HUDEP-2 (cell line): ENCODE data around the gene SDK2.
A peak's percentile ranks its signal among the peaks of the same experiment; 100 is the strongest.

Source experiments
- DNase-seq, 76 experiments: peaks; one replicate each; lab custom pipeline; 2025; ENCODE audit not compliant: unreplicated experiment in 76 of 76; lab: John Stamatoyannopoulos, UW

Gene SDK2

DNA sequence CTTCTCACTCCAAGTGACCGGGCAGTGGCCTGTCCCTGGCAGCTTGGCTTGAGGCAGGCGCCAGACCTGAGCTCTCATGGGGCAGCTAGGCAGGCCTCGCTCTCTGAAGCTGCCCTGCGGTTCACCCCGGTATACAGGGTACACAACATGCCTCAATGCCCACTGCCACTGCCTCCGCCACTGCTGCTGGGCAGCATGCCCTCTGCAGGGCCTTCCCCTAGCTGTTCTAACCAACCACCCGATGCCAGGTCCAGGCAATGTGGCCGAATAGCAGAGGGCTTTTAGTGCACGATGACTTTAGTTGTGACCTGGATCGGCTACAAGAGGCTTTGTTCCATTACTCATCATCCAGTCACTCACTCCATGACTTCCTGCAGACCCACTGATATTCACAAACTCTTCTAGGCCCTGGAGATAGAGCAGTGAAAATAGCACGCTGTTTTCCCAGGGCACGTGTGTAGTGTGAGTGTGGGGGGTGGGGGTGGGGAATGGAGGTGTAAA, 352.2 kb downstream of the SDK2 start:
- DNase-seq: peak in 1 of 76 experiments; percentile 13

- DNase-seq: peak in 73 of 76 experiments; percentile 25 to 92 (median 66)
Observed at GRCh38 chr17:73291260-73291801, 352.9 kb downstream of the SDK2 start.

DNA sequence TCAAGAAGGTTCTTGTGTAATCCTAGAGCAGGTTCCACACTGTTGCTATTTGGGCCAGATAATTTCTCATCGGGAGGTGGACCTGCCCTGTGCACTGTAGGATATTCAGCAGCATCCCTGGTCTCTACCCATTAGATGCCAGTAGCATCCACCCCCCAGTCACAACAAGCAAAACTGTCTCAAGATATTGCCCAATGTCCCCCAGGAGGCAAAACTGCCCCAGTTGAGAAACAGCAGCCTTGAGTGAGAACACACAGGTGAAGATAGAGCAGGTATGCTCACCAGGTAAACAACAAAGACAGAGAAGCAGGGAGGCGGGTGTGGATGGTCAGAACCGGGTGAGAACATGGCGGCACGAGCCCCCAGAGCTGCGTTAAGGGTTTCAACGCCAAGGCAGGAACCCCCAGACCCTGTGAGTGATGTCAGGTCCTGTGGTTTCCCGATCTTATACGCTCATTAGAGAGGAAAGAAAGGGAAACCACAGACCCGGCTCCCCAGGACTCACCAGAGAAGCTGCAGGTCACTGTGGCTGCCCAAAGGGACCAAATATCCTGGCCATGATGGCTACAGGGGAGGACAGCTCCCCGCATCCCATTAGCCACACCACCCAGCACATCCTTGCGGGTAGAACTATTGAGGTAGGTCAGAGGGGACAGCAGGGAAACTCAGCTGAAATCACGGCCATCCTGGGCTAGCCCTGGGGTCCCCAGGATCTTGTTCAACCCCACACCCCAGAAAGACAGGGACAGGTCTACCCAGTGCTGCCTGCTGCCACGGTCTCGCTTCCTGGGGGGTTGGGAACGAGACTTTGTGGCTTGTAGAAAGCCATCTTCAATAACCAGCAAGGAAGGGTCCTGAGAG, 353.6 kb downstream of the SDK2 start:
- no peak for DNase-seq

DNA sequence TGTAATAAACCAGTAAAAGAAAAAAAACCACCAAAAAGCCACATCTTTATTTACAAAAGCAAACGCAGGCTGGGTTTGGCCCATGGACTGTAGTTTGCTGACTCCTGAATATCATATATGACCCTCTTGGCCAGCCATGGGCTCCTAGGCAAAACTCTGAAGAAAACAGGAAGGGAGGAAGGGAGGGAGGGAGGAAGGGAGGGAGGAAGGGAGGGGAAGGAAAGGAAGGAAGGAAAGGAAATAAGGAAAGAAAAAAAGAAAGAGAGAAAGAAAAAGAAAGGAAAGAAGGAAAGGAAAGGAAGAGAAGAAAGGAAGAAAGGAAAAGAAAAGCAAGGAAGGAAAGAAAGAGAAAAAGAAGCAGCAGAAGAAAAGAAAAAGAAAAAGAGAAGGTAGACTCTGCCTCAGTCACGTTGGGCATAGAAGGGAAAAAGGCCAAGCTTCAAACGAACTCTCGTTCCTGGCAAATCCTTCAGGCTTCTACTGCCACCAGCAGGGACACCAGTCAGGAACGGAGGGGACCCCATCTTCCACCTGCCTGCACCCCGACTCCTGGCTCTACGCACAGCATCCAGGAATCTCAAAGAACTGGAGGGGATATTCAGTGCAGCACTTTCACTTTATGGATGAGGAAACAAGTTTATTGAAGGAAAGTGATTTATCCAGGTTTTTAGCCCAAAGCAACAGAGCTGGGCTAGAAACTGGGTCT, 354.5 kb downstream of the SDK2 start:
- no peak for DNase-seq

- DNase-seq: peak in 24 of 76 experiments; percentile 6 to 41 (median 19)
Observed at GRCh38 chr17:73288534-73289302, 355.5 kb downstream of the SDK2 start.

- no peak for DNase-seq
Observed at GRCh38 chr17:73286863-73287296, 357.4 kb downstream of the SDK2 start.

DNA sequence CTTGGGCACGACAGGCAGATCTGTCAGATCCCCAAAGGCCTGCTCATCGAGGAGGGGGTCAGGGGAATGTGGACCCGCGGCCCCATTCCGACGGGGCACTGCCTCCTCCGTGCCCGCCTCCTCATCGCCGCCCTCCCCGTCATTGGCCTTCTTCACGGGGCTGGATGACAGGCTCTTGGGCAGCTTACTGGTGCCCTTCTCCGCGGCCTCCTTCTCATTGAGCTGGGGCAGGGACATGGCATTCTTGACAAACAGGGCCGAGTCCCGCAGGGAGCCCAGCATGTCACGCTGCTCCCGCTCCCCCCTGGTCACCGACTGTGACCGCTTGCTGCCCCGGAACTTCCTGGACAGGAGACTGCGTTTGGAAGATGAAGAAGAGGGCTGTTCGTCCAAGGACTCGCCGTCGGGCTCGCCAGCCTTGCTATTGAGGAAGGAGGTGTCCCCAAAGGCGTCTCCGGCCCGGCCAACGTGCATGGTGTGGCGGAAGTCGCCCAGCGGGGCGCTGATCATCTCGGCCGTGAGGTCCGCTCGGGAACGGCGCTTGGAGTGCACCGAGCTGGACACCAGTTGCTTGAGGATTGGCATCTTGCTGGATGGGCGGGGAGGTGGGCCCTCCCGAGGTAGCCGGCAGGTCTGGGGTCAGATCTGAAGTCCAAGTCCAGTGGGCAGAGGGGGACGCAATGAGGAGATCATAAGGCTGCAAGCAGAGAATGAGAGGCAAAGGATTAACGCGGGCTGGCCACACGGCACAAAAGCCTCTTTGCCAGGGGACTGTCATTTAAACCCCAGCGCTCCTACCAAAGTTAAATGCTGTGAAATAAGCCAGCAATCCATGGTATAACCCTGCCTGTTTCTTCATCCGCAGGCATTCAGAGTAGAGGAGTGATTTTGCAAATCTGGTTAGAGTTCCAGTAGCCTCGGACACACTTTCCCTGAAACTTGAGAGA, 358.1 kb downstream of the SDK2 start:
- no peak for DNase-seq

- no peak for DNase-seq
Observed at GRCh38 chr17:73285603-73285908, 358.7 kb downstream of the SDK2 start.

GRCh38 chr17:73284906-73285602, 359.2 kb downstream of the SDK2 start:
- no peak for DNase-seq
